ENCODE data around the gene CALN1. TPM values are rescaled to one million over a fixed set of nuclear protein-coding genes. Genes with fewer than 3 reads are reported as not detected.

The CALN1 gene
- total RNA-seq, 4 donors from 2014 or later = 0.04 TPM; not detected in 3

GRCh38 chr7:71769326-71769725, 642.8 kb downstream of the CALN1 start:
- ATAC-seq = no peak
- TF ChIP-seq POLR2A (IDR thresholded peaks at IDR 0.05) (no peak), EP300 (IDR thresholded peaks at IDR 0.05) (no peak), POLR2AphosphoS5 (IDR thresholded peaks at IDR 0.05) (no peak), CTCF (IDR thresholded peaks at IDR 0.05) (no peak)
- Histone ChIP-seq H3K4me1 (no peaks in the 10 kb centered on the region), H3K27me3 (peaks cover 7% of the 10 kb centered on the region), H3K4me3 (no peak overlapping the region), H3K36me3 (no peaks in the 10 kb centered on the region), H3K9me3 (no peaks in the 10 kb centered on the region), H3K27ac (no peak overlapping the region)
- 80 to 93% methylated on average over 2 to 4 of the region's 4 CpGs for WGBS, 2 donors (ENCODE audit: low coverage in 1 of 2)

- 44 to 61% methylated on average over 2 of the region's 2 CpGs for WGBS, 2 donors (ENCODE audit: low coverage in 1 of 2)
- H3K4me1 ChIP-seq = no peaks in the 10 kb centered on the region
- H3K27me3 ChIP-seq = peaks cover 4% of the 10 kb centered on the region
- TF ChIP-seq POLR2A (IDR thresholded peaks at IDR 0.05) = no peak
- no peaks in the 10 kb centered on the region for H3K36me3 ChIP-seq
- no peaks in the 10 kb centered on the region for H3K9me3 ChIP-seq
- no peak overlapping the region for H3K27ac ChIP-seq
- no peak for ATAC-seq
- no peak overlapping the region for H3K4me3 ChIP-seq
These were observed 643.7 kb downstream of the CALN1 start for GRCh38 chr7:71768450-71768849.

DNA sequence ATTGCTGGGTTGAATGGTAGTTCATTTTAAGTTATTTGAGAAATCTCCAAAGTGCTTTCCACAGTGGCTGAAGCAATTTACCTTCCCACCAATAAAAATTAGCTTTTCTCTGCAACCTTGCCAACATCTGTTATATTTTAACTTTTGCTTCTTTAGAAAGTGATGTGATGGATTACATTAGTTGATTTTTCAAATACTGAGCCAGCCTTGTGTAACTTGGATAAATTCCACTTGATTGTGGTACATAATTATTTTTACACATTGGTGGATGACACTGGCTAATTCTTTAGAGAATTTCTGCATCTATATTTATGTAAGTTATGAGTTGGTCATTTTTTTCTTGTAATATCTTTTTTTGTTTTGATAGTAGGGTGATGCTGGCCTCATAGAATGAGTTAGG, 646.1 kb downstream of the CALN1 start:
- H3K4me1 ChIP-seq = no peaks in the 10 kb centered on the region
- ATAC-seq = no peak
- peaks cover 0 to 16% (median 0%) of the 10 kb centered on the region in 3 donors for H3K9me3 ChIP-seq
- no peak overlapping the region for H3K27ac ChIP-seq
- H3K4me3 ChIP-seq = no peak overlapping the region
- TF ChIP-seq POLR2A (IDR thresholded peaks at IDR 0.05) (no peak), CTCF (IDR thresholded peaks at IDR 0.05) (no peak), EP300 (IDR thresholded peaks at IDR 0.05) (no peak), POLR2AphosphoS5 (IDR thresholded peaks at IDR 0.05) (no peak)
- no peaks in the 10 kb centered on the region for H3K27me3 ChIP-seq
- H3K36me3 ChIP-seq = no peaks in the 10 kb centered on the region

- Histone ChIP-seq H3K36me3 (no peaks in the 10 kb centered on the region), H3K27me3 (no peaks in the 10 kb centered on the region), H3K9me3 (peaks cover 0 to 44% (median 0%) of the 10 kb centered on the region in 3 donors), H3K4me1 (no peaks in the 10 kb centered on the region), H3K4me3 (no peak overlapping the region), H3K27ac (no peak overlapping the region)
- TF ChIP-seq CTCF (IDR thresholded peaks at IDR 0.05) = no peak
- TF ChIP-seq EP300 (IDR thresholded peaks at IDR 0.05) = no peak
- TF ChIP-seq POLR2AphosphoS5 (IDR thresholded peaks at IDR 0.05) = no peak
- TF ChIP-seq POLR2A (IDR thresholded peaks at IDR 0.05) = no peak
- no peak for ATAC-seq
These were observed 650.8 kb downstream of the CALN1 start for GRCh38 chr7:71761336-71761735.

GRCh38 chr7:71754828-71755227, 657.3 kb downstream of the CALN1 start:
- ATAC-seq = no peak
- 71 to 73% methylated on average over 1 to 3 of the region's 4 CpGs for WGBS, 2 donors (ENCODE audit: low coverage in 1 of 2)
- H3K9me3 ChIP-seq = peaks cover 0 to 23% (median 0%) of the 10 kb centered on the region in 3 donors

More at GRCh38 chr7:71754828-71755227, 657.3 kb downstream of the CALN1 start:
- no peak overlapping the region for H3K27ac ChIP-seq
- no peak overlapping the region for H3K4me3 ChIP-seq
- peaks cover 0 to 7% (median 4%) of the 10 kb centered on the region in 3 donors for H3K4me1 ChIP-seq
- H3K27me3 ChIP-seq = peaks cover 48% of the 10 kb centered on the region
- no peaks in the 10 kb centered on the region for H3K36me3 ChIP-seq
- no peak for TF ChIP-seq POLR2A (IDR thresholded peaks at IDR 0.05)
- no peak for TF ChIP-seq EP300 (IDR thresholded peaks at IDR 0.05)
- no peak for TF ChIP-seq CTCF (IDR thresholded peaks at IDR 0.05)
- TF ChIP-seq POLR2AphosphoS5 (IDR thresholded peaks at IDR 0.05) = no peak

All from gastroesophageal sphincter (tissue), 4 donors.